Measurements from ENCODE around the gene HNF1B.

Gene HNF1B

GRCh38 chr17:37762666-37763065, 17.8 kb upstream of the HNF1B start:
- in situ Hi-C loops (cut with MboI; ENCODE audit: low sequenced_read_pairs): no loop called here

GRCh38 chr17:37761961-37762360, 17.1 kb upstream of the HNF1B start:
- in situ Hi-C loops (cut with MboI; ENCODE audit: low sequenced_read_pairs): no loop called here

GRCh38 chr17:37761059-37761458, 16.2 kb upstream of the HNF1B start:
- in situ Hi-C loops (cut with MboI; ENCODE audit: low sequenced_read_pairs): no loop called here

- in situ Hi-C loops (cut with MboI; ENCODE audit: low sequenced_read_pairs): loop anchor here (10.0 kb wide), 1 partner anchor 64 kb away; no protein-coding TSS in a partner anchor
Observed at GRCh38 chr17:37759014-37759637, 14.3 kb upstream of the HNF1B start.

- in situ Hi-C loops (cut with MboI; ENCODE audit: low sequenced_read_pairs): loop anchor here (10.0 kb wide), 1 partner anchor 61 kb away; no protein-coding TSS in a partner anchor
Observed at GRCh38 chr17:37756051-37756450, 11.2 kb upstream of the HNF1B start.

- in situ Hi-C loops (cut with MboI; ENCODE audit: low sequenced_read_pairs): loop anchor here (10.0 kb wide), 1 partner anchor 61 kb away; no protein-coding TSS in a partner anchor
Observed at GRCh38 chr17:37755455-37755854, 10.6 kb upstream of the HNF1B start.

- in situ Hi-C loops (cut with MboI; ENCODE audit: low sequenced_read_pairs): loop anchor here (10.0 kb wide), 1 partner anchor 60 kb away; no protein-coding TSS in a partner anchor
Observed at GRCh38 chr17:37754363-37754762, 9.5 kb upstream of the HNF1B start.

GRCh38 chr17:37752482-37752881, 7.6 kb upstream of the HNF1B start:
- in situ Hi-C loops (cut with MboI; ENCODE audit: low sequenced_read_pairs): loop anchor here (10.0 kb wide), 1 partner anchor 58 kb away; no protein-coding TSS in a partner anchor

GRCh38 chr17:37750768-37751475, 6.1 kb upstream of the HNF1B start:
- in situ Hi-C loops (cut with MboI; ENCODE audit: low sequenced_read_pairs): loop anchor here (10.0 kb wide), 1 partner anchor 56 kb away; no protein-coding TSS in a partner anchor

GRCh38 chr17:37750292-37750691, 5.4 kb upstream of the HNF1B start:
- in situ Hi-C loops (cut with MboI; ENCODE audit: low sequenced_read_pairs): loop anchor here (10.0 kb wide), 1 partner anchor 55 kb away; no protein-coding TSS in a partner anchor

- in situ Hi-C loops (cut with MboI; ENCODE audit: low sequenced_read_pairs): no loop called here
Observed at GRCh38 chr17:37747222-37747621, 2.4 kb upstream of the HNF1B start.

- in situ Hi-C loops (cut with MboI; ENCODE audit: low sequenced_read_pairs): no loop called here
Observed at GRCh38 chr17:37746617-37747016, 1.8 kb upstream of the HNF1B start.

GRCh38 chr17:37745801-37746426, 1.1 kb upstream of the HNF1B start:
- in situ Hi-C loops (cut with MboI; ENCODE audit: low sequenced_read_pairs): no loop called here

- in situ Hi-C loops (cut with MboI; ENCODE audit: low sequenced_read_pairs): no loop called here
Observed at GRCh38 chr17:37744633-37744927, 279 bp downstream of the HNF1B start.

- in situ Hi-C loops (cut with MboI; ENCODE audit: low sequenced_read_pairs): no loop called here
Observed at GRCh38 chr17:37743875-37744632, 805 bp downstream of the HNF1B start.

- in situ Hi-C loops (cut with MboI; ENCODE audit: low sequenced_read_pairs): no loop called here
Observed at GRCh38 chr17:37743612-37743874, 1.3 kb downstream of the HNF1B start.

GRCh38 chr17:37742762-37743611, 1.9 kb downstream of the HNF1B start:
- in situ Hi-C loops (cut with MboI; ENCODE audit: low sequenced_read_pairs): no loop called here

GRCh38 chr17:37742116-37742761, 2.6 kb downstream of the HNF1B start:
- in situ Hi-C loops (cut with MboI; ENCODE audit: low sequenced_read_pairs): no loop called here

- in situ Hi-C loops (cut with MboI; ENCODE audit: low sequenced_read_pairs): no loop called here
Observed at GRCh38 chr17:37741341-37742115, 3.3 kb downstream of the HNF1B start.
